ENCODE measurements around the gene CFB. TPM values are rescaled to one million over a fixed set of nuclear protein-coding genes. Genes with fewer than 3 reads are reported as not detected.

Gene CFB
- total RNA-seq, 1 donor from 2014 or later, result 1.4 TPM

GRCh38 chr6:31968791-31969711, 23.2 kb downstream of the CFB start:
- H3K27ac ChIP-seq (ENCODE audit: low read depth, low read length), result peak overlapping the region; percentile 14
- H3K27me3 ChIP-seq (ENCODE audit: insufficient read depth, low read length), result no peaks in the 10 kb centered on the region
- no peaks in the 10 kb centered on the region for H3K9me3 ChIP-seq (ENCODE audit: insufficient read depth, low read depth, low read length)
- H3K4me3 ChIP-seq (ENCODE audit: insufficient read depth, low read depth, low read length), result no peak overlapping the region
- no peak overlapping the region for H3K4me3 Mint-ChIP-seq (ENCODE audit: unreplicated experiment)
- H3K4me1 Mint-ChIP-seq (ENCODE audit: low read depth, unreplicated experiment), result peaks cover 20% of the 10 kb centered on the region
- no peak overlapping the region for H2AFZ ChIP-seq (ENCODE audit: low read depth, low read length)
- peak overlapping the region; percentile 99 for H3K4me2 ChIP-seq (ENCODE audit: low read length)
- H3K9ac ChIP-seq (ENCODE audit: low read length), result peak overlapping the region; percentile 90
- H3K27ac Mint-ChIP-seq (ENCODE audit: unreplicated experiment), result no peak overlapping the region
- H3K27me3 Mint-ChIP-seq (ENCODE audit: low read depth, unreplicated experiment), result no peaks in the 10 kb centered on the region
- peaks cover 20% of the 10 kb centered on the region for H3K36me3 ChIP-seq (ENCODE audit: insufficient read depth, low read length)
- peaks cover 15% of the 10 kb centered on the region for H4K20me1 ChIP-seq (ENCODE audit: insufficient read depth, low read length)
- H3K4me1 ChIP-seq (ENCODE audit: insufficient read depth, low read length), result peaks cover 35% of the 10 kb centered on the region
- H3K36me3 Mint-ChIP-seq (ENCODE audit: low read depth, unreplicated experiment), result peaks cover 17% of the 10 kb centered on the region
- no peak for DNase-seq (ENCODE audit: low read depth)
- no peak for FAIRE-seq
- TF ChIP-seq EZH2 (IDR thresholded peaks at IDR 0.05; ENCODE audit: insufficient read depth, low read length), result no peak
- TF ChIP-seq CTCF (IDR thresholded peaks at IDR 0.05; ENCODE audit: insufficient read depth, low read depth, low read length), result no peak
- H3K79me2 ChIP-seq (ENCODE audit: insufficient read depth, low read length), result peaks cover 40% of the 10 kb centered on the region
- no peaks in the 10 kb centered on the region for H3K9me3 Mint-ChIP-seq (ENCODE audit: unreplicated experiment)

DNA sequence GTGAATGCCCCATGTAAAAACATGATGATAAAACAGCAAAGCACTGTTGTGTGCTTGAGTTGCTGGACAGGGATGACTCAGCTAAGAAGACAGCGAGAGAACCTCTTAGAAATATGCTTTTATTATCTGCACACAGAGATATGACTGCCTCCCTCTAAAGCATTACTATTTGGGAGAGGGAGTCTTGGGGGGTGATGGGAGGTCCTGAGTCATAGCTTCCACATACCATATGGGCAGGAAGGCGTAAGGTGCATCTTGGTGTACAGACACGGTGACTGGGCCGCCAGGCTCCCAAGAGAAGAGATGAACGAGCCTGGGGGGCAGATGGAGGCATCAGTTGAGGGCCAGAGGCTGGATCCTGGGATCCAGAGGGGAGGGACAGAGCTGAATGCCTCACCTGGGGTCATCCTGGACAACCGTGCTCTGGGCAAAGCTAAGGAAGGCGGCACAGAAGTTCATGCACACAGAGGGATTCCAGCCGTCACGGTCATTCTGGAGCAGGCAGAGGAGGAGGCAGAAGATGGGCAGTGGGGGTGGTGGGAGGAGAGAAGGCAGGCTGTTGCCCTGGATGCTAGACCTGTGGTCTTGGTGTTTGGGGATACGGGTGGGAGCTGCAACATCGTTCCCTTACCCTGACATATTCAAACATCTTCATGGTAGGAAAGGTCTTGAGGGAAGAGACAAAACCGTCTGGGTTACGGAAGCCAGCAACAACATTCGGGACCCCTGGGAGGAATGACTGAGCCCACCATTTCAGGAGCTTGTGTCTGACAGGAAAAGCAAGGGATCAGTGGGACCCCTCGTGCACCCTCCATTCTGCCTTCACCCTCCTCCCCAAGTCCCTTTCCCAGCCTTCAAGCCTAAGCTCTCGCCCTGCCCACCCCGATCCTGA, 24.1 kb downstream of the CFB start:
- no peaks in the 10 kb centered on the region for H3K27me3 ChIP-seq (ENCODE audit: insufficient read depth, low read length)
- FAIRE-seq, result no peak
- peak; percentile 66 for DNase-seq (ENCODE audit: low read depth)
- peak overlapping the region; percentile 55 for H3K27ac Mint-ChIP-seq (ENCODE audit: unreplicated experiment)
- peaks cover 20% of the 10 kb centered on the region for H3K4me1 Mint-ChIP-seq (ENCODE audit: low read depth, unreplicated experiment)
- no peaks in the 10 kb centered on the region for H3K27me3 Mint-ChIP-seq (ENCODE audit: low read depth, unreplicated experiment)
- H3K4me3 Mint-ChIP-seq (ENCODE audit: unreplicated experiment), result peak overlapping the region; percentile 28
- peaks cover 15% of the 10 kb centered on the region for H3K36me3 ChIP-seq (ENCODE audit: insufficient read depth, low read length)
- no peaks in the 10 kb centered on the region for H3K9me3 Mint-ChIP-seq (ENCODE audit: unreplicated experiment)
- no peak for TF ChIP-seq CTCF (IDR thresholded peaks at IDR 0.05; ENCODE audit: insufficient read depth, low read depth, low read length)
- TF ChIP-seq EZH2 (IDR thresholded peaks at IDR 0.05; ENCODE audit: insufficient read depth, low read length), result no peak
- peaks cover 35% of the 10 kb centered on the region for H3K4me1 ChIP-seq (ENCODE audit: insufficient read depth, low read length)
- no peak overlapping the region for H2AFZ ChIP-seq (ENCODE audit: low read depth, low read length)
- peaks cover 20% of the 10 kb centered on the region for H3K36me3 Mint-ChIP-seq (ENCODE audit: low read depth, unreplicated experiment)
- peaks cover 49% of the 10 kb centered on the region for H3K79me2 ChIP-seq (ENCODE audit: insufficient read depth, low read length)
- H3K27ac ChIP-seq (ENCODE audit: low read depth, low read length), result peak overlapping the region; percentile 92
- H3K9ac ChIP-seq (ENCODE audit: low read length), result peak overlapping the region; percentile 90
- no peak overlapping the region for H3K4me3 ChIP-seq (ENCODE audit: insufficient read depth, low read depth, low read length)
- peaks cover 15% of the 10 kb centered on the region for H4K20me1 ChIP-seq (ENCODE audit: insufficient read depth, low read length)
- no peaks in the 10 kb centered on the region for H3K9me3 ChIP-seq (ENCODE audit: insufficient read depth, low read depth, low read length)
- H3K4me2 ChIP-seq (ENCODE audit: low read length), result peak overlapping the region; percentile 99
